Activated T-helper 9 cell treated with anti-CD3 and anti-CD28 coated beads, Interleukin-2, amount 50 U/mL, for 16 hours (primary cell): ENCODE results near the gene IRF9.

ENCODE experiments used
- DNase-seq: peaks from one replicate; pipeline ENCODE4 v3.0.0-alpha.2; 2020; ENCODE audit warnings: low read depth

The IRF9 gene

GRCh38 chr14:24160850-24161804, at the start of gene IRF9:
Gene IRF9, plus strand, starts transcription at chr14:24161265. Its CDS starts 880 bp downstream, at chr14:24162145.
- DNase-seq, result peak; percentile 95

GRCh38 chr14:24113379-24113800, 47.7 kb upstream of the IRF9 start:
- DNase-seq, result no peak

DNA sequence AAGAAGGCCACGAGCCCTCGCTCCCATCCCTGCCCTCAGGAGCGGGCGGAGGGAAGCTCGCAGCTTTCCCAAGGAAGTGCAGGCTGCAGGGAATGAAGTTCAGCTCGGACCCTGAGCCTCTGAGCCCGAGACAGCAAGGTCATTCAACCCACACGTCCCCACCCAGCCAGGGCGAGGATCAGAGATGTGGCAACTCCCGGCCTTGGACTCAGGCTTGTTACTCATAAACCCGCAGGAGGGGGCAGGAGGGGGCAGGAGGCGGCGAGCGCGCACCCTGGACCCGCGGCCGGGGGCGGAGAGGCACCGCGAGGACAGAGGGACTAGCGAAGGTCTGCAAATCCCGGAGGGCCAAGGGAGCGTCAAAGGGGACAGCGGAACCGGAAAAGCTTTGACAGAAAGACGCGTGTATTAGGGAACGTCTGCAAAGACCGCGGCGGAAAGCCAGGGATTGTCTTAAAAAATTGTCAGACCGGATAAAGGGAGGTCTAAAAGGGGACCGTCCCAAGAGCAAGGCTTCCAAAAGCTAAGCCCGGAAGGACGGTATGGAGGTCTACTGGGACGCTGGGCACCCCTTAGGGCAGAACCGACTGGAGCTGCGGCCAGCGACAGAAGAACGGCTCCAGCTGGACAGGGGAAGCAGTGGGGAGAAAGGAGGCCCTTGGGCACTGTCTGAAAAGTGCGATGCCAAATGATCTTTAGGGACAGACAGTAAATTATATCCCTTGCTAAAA, 47.1 kb upstream of the IRF9 start:
- DNase-seq, result peak; percentile 60

DNA sequence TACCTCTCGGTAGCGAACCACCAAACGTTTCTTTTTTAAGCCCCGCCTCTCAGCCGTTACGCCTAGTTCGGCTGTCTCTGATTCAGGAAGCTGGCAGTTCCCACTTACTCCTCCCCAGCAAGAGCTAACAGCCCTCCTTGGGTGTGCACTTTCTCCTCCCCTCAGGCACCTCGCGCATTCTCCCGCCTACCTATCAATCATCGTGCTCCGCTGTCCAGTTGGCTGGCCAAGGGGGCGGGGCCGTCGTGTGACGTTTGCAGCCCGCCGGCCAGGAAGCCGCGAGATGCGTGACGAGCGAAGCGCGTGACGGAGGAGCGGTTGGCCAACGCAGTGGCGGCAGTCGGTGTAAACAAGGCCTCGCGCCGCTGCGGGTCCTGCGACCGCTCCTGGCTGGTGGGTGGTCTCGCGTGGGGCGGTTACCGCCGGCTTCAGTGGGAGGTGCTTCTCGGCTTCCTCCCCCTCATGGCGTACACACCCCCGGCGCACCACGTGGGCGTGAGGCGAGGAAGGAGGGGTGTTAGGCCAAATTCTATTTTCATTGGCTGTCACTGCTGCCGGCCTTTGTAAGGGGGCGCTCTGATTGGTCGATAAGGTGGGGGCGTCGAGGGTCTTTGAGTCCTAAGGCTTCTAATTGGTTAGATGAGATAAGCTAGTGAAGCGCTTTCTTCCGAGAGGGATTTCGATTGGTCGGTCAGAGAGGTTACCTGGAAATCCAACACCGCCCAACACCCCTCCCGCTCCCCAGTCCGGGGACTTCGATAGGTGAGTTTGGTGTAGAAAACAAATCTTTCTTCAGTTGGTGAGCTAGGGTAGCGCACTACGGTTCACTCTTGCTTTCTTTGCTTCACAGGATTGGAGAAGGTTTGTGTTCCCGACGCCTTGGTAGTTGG, 46.3 kb upstream of the IRF9 start, which contains the start of the genes DCAF11 and NRL:
Gene DCAF11 (plus strand): TSS at position 246 of the 890 bp plus-strand sequence. CDS start 818 bp downstream, outside the sequence.
Gene NRL (minus strand): TSS at position 418 of the 890 bp plus-strand sequence. CDS start 32,101 bp downstream, outside the sequence.
- peak; percentile 96 for DNase-seq

- no peak for DNase-seq
Measured at GRCh38 chr14:24115422-24116127, 45.5 kb upstream of the IRF9 start.

DNA sequence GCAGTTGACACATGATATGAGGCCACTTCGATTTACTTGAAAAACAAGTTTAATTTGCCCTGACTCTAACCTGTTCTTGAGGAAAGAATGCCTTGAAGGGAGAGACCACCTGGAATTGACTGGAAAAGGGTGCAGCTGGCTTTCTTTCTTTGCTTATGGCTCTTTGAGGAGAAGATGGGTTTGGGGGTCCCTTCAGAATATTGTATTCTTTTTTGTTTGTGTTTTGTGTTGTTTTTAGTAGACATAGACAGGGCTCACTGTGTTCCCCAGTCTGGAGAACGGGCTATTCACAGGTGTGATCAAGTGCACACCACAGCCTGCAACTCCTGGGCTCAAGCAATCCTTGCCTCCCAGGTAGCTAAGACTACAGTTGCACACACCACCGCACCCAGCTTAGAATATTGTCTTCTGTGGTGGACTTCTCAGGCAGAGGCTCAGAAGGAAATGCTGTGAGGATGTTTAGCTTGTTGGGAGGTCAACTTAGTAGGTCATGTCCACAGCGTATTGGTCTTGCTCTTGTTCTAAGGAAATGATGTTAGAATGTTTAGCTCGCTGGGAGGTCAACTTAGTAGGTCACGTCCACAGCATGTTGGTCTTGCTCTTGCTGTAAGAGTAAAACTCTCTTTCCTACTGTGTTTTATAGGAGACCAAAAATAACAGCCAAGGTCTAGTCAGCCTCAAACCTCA, 44.8 kb upstream of the IRF9 start:
- no peak for DNase-seq

DNA sequence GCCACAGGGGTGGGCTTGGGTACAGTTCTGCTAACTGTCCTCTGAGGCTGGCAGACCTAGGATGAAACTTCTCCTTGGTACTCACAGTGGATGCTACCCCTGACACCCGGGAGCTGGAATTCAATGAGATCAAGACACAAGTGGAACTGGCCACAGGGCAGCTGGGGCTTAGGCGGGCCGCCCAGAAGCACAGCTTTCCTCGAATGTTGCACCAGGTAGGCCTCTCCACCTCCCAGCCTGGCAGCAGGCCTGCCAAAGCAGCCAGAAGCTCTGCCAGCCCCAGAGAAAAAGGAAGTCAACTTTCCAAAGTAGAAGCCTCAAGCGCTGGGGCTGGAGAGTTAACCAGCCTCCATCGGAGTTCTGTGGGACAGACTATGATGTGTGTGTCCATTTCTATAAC, 43.9 kb upstream of the IRF9 start:
- DNase-seq, result no peak

DNA sequence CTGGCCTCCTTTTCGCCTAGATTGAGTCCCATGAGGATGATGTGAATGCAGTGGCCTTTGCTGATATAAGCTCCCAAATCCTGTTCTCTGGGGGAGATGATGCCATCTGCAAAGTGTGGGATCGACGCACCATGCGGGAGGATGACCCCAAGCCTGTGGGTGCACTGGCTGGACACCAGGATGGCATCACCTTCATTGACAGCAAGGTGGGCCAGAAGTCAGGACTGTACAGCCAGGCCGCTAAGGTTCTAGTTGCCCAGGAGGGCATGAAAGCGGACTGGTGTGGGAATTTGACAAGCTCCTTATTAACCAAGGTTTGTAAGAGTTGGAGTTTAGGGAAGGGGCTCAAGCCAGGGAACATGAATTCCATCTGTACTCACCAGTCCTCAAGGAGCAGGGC, 41.4 kb upstream of the IRF9 start:
- DNase-seq, result no peak

DNA sequence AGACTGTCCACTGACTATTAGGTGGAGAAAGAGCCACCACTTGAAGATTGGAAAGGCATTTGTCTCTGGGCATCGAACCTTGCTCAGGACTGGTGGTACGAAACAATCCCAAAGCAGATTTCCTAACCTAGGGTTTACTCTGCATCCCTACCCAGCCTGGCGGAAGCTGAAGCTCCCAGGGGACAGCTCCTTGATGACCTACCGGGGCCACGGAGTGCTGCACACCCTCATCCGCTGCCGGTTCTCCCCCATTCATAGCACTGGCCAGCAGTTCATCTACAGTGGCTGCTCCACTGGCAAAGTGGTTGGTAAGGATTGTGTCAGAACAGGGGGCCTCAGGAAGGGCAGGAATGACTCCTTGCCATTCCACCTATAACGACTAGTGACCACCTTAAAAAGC, 39.9 kb upstream of the IRF9 start:
- DNase-seq, result no peak

DNA sequence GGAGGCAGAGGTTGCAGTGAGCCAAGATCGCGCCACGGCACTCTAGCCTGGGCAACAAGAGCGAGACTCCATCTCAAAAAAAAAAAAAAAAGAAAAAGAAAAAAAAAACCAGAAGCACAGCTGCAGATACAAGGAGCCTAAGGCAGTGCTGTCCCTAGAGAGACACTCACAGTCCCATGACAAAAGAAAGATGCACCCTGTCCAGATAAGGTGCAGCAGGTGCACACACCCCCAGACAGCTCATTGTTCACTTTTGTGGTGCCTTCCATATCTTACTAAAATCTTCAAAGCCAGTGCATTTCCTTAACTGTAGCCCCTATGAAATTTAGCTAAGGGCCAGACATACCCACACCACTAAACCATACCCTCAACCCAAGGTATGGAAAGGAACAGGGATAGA, 38.6 kb upstream of the IRF9 start:
- DNase-seq, result no peak

GRCh38 chr14:24122898-24123297, 38.2 kb upstream of the IRF9 start:
- no peak for DNase-seq

- no peak for DNase-seq
Measured at GRCh38 chr14:24123424-24124417, 37.3 kb upstream of the IRF9 start.

- no peak for DNase-seq
Measured at GRCh38 chr14:24126939-24127338, 34.1 kb upstream of the IRF9 start.

DNA sequence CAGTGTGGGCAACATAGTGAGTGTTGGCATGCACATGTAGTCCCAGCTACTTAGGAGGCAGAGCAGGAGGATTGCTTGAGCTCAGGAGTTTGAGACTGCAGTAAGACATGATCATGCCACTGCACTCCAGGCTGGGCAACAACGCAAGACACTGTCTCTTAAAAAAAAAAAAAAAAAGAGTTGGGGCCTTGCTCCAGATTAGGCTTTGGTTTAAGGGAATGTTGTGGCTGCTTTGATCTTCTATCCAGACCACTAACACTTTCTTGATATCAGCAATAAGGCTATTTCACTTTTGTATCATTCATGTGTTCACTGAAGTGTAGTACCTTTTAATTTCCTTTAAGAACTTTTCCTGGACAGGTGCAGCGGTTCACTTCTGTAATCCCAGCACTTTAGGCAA, 33.4 kb upstream of the IRF9 start:
- DNase-seq, result no peak

- no peak for DNase-seq
Measured at GRCh38 chr14:24129410-24129998, 31.6 kb upstream of the IRF9 start.

DNA sequence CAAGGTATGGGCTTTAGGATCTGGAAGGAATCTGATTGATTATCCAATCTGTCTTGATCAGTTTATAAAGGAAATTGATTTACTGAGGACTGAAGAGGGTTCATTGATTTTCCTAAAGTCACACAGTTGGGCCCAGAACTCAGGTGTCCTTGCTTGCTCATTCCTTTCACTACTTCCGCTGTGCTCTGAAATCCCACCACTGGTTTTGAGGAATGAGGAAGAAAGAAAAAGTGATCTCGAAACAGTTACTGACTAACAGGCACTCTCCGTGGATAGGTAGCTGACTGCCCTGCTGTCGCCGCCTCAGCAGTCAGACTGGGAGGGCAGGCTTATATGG, 30.7 kb upstream of the IRF9 start, which contains the start of gene FITM1:
Gene FITM1 (plus strand): TSS at position 280 of the 337 bp plus-strand sequence. CDS start 905 bp downstream, outside the sequence.
- DNase-seq, result no peak

DNA sequence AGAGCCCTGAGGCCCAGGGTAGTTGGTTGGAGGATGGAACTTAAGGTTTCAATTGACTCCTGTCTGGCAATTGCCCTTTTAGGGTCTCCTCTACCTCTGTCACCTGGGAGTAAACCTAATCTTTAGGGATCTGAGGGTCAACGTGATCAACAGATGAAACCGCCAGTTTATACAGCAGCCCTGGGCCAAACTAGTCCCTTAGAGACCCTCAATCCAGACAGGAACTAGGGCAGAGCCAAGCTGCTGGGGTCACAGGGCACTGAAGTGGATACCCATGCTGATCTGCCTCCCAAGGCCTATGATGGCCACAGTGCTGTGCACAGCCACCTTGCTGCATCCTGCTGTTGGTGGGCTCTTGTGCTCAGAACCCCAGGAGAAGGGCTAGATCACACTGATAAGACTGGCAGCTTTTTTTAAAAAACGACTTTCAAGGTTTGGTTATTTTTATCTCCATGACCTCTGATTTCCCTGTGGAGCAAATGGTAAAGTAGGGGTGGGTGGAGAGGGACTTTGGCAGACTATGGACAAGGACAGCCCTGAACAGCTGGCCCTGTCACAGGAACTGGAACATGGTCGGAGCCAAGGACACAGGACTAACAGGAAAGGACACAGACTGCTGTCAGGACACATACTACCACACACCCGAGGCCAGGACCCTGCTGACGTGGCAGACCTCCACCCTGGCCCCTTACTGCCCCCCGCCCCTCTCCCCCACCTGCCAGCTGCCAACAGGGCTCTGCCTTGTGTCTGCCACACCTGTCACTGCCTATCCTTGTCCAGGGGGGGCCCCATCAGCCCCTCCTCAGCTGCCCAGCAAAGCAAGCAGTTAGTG, 30.1 kb upstream of the IRF9 start:
- no peak for DNase-seq

DNA sequence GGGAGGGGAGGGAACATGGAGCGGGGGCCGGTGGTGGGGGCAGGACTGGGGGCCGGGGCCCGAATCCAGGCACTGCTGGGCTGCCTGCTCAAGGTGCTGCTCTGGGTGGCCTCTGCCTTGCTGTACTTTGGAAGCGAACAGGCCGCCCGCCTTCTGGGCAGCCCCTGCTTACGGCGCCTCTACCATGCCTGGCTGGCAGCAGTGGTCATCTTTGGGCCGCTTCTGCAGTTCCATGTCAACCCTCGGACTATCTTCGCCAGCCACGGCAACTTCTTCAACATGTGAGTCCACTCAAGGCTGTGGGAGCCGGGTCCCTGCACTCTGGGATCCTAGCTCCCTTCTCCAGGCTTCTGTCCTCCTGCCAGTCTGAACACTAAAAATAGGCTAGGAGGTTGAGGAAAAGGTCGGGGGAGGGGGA, 29.5 kb upstream of the IRF9 start:
- DNase-seq, result no peak
